NCI-H2081 treated with DMSO at 0.1 percent for 48 hours (cell line): Measurements from ENCODE around the gene ZNF700.
"Not testable (repeated sequence)": the region's sequence is repeated elsewhere in the genome, so short reads cannot be mapped to it uniquely, and the experiment has no call there.

Experiments used
- DNase-seq: peaks from one replicate; lab custom pipeline; 2025; lab: John Stamatoyannopoulos, UW

ZNF700 gene

GRCh38 chr19:11941361-11941887, 16.5 kb downstream of the ZNF700 start:
- not testable (repeated sequence) for DNase-seq

- no peak for DNase-seq
Measured at GRCh38 chr19:11942008-11942842, 17.3 kb downstream of the ZNF700 start.

- DNase-seq: no peak
Measured at GRCh38 chr19:11942843-11943108, 17.9 kb downstream of the ZNF700 start.

DNA sequence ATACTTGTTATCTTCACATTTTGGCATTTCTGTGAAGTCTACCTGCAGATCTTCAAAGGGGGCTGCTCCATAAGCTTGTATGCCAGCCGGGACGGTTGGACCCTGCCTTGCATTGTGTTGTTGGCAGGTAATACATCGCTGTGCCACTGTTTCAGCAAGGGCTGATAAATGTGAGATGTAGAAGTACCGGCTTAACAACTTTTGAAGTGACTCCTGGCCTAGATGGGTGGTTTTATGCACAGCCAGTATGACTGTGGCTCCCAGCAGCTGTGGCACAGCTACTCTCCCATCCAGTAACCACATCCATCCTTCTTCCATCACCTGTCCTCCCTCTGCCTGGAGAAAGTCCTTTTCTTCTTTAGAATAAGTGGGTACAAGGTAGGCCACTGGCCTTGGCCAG, 19.7 kb downstream of the ZNF700 start:
- DNase-seq: no peak

GRCh38 chr19:11948646-11949045, 23.7 kb downstream of the ZNF700 start:
- no peak for DNase-seq

DNA sequence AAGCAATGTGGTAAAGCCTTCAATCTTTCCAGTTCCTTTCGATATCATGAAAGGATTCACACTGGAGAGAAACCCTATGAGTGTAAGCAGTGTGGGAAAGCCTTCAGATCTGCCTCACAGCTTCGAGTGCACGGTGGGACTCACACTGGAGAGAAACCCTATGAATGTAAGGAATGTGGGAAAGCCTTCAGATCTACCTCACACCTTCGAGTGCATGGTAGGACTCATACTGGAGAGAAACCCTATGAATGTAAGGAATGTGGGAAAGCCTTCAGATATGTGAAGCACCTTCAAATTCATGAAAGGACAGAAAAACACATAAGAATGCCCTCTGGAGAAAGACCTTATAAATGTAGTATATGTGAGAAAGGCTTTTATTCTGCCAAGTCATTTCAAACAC, 24.3 kb downstream of the ZNF700 start:
- no peak for DNase-seq

- DNase-seq: not testable (repeated sequence)
Measured at GRCh38 chr19:11949614-11950080, 24.7 kb downstream of the ZNF700 start.

- DNase-seq: no peak
Measured at GRCh38 chr19:11950312-11950711, 25.4 kb downstream of the ZNF700 start.

DNA sequence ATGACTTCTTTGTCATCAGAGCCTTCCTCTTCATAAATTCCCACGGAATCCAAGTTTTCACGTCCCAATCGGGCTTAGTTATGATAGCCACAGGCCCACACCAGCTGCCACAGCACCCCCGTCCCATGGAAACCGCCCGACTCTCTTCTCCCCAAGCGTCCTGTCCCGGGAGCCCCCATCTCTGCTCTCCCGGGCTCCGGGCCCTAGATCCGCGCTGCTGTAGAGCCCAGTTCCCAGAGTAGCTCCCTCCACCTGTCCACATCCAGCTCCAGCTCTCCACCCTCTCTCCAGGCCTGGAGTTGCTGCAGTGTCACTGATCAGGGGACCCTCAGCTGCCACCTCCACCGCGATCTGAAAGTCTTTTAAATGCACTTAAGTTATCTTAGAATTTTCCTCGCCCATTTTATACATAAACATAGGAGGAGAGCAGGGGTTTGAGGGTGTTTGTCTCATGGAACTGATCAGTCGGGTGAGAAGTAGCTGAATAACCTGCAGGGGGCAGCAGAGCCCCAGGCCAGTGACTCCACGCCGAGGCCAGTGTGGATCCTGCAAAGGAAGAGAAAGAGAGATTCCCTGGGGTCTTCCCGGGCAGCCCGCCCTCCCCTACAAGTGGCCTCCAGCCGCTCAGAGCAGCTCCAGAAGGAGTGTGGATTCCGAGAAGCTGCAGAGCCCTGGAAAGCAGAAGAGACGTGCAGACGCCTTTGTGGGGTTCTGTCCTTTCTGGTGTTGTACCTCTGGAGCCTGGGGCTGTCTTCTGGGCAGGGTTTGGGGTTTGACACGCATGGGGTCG, 38.9 kb downstream of the ZNF700 start:
- DNase-seq: no peak

- no peak for DNase-seq
Measured at GRCh38 chr19:11964496-11964857, 39.6 kb downstream of the ZNF700 start.

DNA sequence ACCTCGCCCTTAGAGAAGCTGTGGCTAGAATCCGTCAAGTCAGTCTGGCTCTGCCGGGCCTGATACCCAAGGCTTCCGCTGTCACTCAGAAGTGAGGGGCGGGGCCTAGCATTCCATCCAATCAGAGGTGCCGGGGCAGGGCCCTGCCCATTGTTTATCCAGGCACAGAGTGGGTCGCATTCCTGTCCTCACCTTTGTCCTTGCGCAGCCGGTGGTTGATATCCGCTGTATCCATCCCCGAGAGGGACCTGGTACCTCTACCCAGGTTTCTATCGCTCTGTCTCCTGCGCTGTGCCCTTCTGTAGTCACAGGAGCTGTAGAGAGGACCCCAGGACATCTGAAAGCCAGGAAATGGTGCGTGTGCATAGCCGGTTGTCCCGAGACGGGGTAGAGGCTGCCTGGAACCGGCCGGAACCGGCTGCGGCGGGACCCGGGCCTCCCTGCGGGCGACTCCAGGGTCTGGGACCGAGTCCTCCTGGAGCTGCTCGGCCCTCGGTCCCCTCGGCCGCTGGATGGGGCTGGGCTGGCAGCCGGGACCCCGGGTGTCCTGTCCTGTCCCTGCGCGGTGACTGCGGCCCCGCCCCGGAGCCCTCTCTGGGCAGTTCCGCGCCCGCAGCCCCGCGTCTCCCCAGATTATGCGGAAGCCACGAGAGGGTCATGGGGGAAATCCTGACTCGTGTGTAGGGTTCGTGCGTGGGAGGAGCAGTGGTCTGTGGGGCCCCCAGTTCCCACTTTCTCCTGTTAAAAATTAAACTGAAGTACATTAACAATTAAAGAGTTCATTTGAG, 40.1 kb downstream of the ZNF700 start, which contains the start of gene ZNF763:
Gene ZNF763, plus strand, starts transcription at position 183 of the 788 bp plus-strand sequence. Its CDS starts 169 bp downstream, at position 352.
- DNase-seq: no peak

GRCh38 chr19:11970174-11970573, 45.3 kb downstream of the ZNF700 start:
- DNase-seq: no peak

DNA sequence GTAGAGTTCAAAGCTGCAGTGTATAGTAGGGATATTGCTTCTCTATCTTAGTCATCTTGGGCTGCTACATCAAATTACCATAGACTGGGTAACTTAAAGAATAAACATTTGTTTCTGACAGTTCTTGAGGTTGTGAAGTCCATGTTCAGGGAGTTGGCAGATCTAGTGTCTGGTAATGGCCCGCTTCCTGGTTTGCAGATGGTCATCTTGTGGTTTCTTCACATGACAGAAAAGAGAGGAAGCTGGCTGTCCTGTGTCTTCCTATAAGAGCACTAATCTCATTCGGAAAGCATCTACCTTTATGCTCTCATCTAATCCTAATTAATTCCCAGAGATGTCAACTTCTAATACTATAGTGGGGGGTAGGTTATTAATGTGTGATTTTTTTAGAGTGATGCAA, 46.1 kb downstream of the ZNF700 start:
- DNase-seq: no peak

GRCh38 chr19:11973019-11973810, 48.3 kb downstream of the ZNF700 start:
- DNase-seq: no peak

DNA sequence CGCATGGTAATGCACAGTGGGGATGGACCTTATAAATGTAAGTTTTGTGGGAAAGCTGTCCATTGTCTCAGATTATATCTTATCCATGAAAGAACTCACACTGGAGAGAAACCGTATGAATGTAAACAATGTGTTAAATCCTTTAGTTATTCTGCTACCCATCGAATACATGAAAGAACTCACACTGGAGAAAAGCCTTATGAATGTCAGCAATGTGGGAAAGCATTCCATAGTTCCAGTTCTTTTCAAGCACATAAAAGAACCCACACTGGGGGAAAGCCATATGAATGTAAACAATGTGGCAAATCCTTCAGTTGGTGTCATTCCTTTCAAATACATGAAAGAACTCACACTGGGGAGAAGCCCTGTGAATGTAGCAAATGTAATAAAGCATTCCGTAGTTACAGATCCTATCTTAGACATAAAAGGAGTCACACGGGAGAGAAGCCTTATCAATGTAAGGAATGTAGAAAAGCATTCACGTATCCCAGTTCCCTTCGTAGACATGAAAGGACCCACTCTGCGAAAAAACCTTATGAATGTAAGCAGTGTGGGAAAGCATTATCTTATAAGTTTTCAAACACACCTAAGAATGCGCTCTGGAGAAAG, 53.7 kb downstream of the ZNF700 start:
- no peak for DNase-seq

- DNase-seq: no peak
Measured at GRCh38 chr19:11979527-11979926, 54.6 kb downstream of the ZNF700 start.

DNA sequence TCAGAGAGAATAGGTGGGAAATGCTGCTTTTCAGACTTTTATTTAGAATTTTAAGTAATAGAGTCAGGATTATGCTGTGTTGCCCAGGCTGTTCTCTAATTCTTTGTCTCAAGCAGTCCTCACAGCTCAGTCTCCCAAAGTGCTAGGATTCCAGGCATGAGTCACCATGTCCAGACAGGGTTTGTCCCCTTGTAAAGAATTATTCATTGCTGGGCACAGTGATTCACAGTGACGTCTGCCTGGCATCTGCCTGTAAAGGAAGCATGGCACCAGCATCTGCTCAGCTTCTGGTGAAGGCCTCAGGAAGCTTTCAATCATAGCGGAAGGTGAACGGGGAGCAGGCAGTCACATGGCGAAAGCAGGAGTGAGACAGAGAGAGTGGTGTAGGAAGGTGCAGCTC, 57.6 kb downstream of the ZNF700 start:
- DNase-seq: no peak

GRCh38 chr19:11984986-11985385, 60.1 kb downstream of the ZNF700 start:
- no peak for DNase-seq

DNA sequence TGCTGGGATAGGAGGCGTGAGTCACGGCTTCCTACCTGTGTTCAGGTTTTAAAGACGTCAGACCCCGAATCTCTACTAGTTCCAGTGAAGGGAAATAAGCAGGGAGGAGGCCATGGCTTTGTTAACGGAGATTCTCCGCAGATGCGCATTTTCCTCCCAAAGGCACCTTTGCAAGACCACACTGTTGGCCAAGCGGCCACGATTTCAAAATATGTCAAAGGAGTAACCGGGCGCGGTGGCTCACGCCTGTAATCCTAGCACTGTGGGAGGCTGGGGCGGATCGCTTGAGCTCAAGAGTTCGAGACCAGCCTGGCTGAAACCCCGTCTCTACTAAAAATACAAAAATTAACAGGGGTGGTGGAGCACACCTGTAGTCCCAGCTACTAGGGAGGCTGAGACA, 61.8 kb downstream of the ZNF700 start:
- DNase-seq: no peak

DNA sequence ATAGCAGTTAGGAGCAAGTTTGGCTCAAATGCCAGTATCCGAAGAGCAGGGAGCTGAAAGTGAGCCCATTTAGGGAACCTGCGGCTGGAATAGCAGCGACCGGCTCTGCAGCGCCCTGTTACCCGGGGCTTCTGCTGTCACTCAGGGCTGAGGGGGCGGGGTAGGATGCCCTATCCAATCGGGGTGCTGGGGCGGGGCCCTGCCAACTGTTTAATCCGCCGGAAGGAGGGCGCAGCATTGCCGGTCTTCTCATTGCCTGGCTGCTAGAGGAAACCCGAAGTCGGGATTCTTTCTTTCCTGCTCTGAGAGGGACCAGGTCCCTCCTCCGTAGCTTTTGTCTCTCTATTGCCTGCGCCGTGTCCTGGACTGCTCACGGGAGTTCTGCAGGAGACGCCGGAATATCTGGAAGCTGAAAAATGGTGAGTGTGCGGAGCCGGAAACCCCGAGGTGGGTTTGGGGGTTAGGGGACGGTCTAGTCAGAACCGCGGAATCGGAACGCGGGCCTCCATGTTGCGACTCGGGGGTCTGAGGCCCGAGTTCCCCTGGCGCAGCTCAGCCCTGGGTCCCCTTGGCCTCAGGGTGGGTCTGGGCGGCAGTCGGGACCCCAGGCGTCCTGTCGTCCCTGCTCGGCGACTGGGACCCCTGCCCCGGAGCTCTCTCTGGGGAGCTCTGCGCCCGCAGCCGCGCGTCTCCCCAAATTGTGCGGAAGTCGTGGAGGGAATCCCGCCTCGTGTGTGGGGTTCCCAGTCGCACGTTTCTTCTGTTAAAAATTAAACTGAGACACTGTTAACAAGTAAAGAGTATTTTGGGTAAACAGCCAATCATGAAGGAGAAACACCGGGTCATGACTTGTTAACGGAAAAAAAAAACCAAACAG, 62.7 kb downstream of the ZNF700 start:
- peak; percentile 59 for DNase-seq
